ENCODE results near the gene RFX5.

DNA sequence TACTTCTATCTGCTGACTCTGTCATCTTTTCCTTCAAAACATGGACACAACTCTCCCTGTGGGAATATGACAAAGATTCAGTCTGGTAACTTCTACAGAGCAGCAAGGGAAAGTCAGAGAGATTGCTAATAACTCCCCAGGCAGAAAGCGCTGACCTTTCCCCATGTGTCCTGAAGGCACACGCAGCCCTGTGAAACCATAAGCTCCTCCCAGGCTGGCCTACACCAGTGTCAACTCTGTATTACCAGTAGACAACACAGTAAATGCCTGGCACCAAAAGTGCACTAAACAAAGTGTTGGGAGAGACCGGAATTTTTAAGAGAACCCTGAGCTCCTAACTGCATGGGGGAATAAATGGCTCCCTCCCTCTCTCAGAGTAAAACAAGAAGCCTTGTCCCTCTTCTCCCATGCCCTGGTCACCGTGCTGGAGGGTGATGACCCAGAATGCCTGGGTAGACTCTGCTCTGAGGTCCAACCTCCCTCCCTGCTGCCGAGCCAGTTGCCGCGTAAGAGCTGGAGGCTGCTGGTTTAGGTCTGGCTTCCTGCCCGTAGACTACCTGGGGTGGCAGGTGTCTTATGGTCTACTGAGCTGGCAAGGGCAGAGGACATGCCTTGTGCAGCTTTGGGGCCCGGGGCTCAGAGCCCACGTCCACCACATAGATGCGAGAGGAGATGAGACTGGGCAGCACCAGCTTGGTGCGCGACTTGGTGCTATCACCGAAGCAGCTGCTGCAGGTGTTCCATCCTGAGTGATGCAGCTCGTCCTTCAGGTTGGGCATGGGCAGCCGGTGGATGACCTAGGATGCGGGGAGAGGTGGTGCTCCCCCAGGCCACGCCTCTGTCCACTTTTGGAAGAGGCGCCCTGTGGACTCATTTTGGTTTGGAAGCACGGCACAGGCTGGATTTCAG is 21.6 kb upstream of the RFX5 start:
- TF ChIP-seq EZH2 (IDR thresholded peaks at IDR 0.05; ENCODE audit: low read depth): no peak
- TF ChIP-seq, protein P1, sequence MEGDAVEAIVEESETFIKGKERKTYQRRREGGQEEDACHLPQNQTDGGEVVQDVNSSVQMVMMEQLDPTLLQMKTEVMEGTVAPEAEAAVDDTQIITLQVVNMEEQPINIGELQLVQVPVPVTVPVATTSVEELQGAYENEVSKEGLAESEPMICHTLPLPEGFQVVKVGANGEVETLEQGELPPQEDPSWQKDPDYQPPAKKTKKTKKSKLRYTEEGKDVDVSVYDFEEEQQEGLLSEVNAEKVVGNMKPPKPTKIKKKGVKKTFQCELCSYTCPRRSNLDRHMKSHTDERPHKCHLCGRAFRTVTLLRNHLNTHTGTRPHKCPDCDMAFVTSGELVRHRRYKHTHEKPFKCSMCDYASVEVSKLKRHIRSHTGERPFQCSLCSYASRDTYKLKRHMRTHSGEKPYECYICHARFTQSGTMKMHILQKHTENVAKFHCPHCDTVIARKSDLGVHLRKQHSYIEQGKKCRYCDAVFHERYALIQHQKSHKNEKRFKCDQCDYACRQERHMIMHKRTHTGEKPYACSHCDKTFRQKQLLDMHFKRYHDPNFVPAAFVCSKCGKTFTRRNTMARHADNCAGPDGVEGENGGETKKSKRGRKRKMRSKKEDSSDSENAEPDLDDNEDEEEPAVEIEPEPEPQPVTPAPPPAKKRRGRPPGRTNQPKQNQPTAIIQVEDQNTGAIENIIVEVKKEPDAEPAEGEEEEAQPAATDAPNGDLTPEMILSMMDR (conservative IDR thresholded peaks at IDR 0.05): no peak

Measured in PC-9 (cell line).